GM06990 (cell line): ENCODE results near the gene SUSD2.
"Not testable (repeated sequence)": the region's sequence is repeated elsewhere in the genome, so short reads cannot be mapped to it uniquely, and the experiment has no call there.

ENCODE experiments used
- DNase-seq: peaks from one replicate; pipeline ENCODE4 v3.0.0-alpha.2; 2011; ENCODE audit not compliant: insufficient read length; ENCODE audit errors: extremely low read depth
- H3K27me3 ChIP-seq: replicated peaks from 2 replicates; pipeline ENCODE4 v1.6.0; 2011; ENCODE audit warnings: low read length; ENCODE audit not compliant: control insufficient read depth, insufficient read depth
- H3K36me3 ChIP-seq: 2 replicates; pipeline ENCODE4 v1.5.1; 2011; ENCODE audit warnings: low read length; ENCODE audit not compliant: control insufficient read depth, insufficient read depth
- H3K4me3 ChIP-seq: replicated peaks from 2 replicates; pipeline ENCODE4 v1.5.1; 2011; ENCODE audit warnings: low read depth, mild to moderate bottlenecking, control low read depth, low read length
- CTCF ChIP-seq: IDR thresholded peaks from 2 replicates; pipeline ENCODE4 v1.5.1; 2011; ENCODE audit warnings: low read length, control low read depth, mild to moderate bottlenecking, inconsistent platforms; ENCODE audit not compliant: insufficient read depth, poor library complexity, severe bottlenecking

Gene SUSD2

GRCh38 chr22:24201681-24202614 is 20.7 kb downstream of the SUSD2 start:
- DNase-seq = no peak
- no peak for TF ChIP-seq CTCF
- Histone ChIP-seq H3K36me3 (no peaks in the 10 kb centered on the region), H3K4me3 (no peak overlapping the region), H3K27me3 (no peaks in the 10 kb centered on the region; the same call in 1 of the 2 replicates)

GRCh38 chr22:24203856-24204255 is 22.6 kb downstream of the SUSD2 start:
- DNase-seq, H3K36me3 ChIP-seq, H3K27me3 ChIP-seq, H3K4me3 ChIP-seq: not testable (repeated sequence)

GRCh38 chr22:24205438-24206195 is 24.3 kb downstream of the SUSD2 start:
- no peak for TF ChIP-seq CTCF
- DNase-seq = no peak
- Histone ChIP-seq H3K4me3 (no peak overlapping the region), H3K27me3 (no peaks in the 10 kb centered on the region; the same call in 1 of the 2 replicates), H3K36me3 (no peaks in the 10 kb centered on the region)

- not testable (repeated sequence) for H3K27me3 ChIP-seq, H3K36me3 ChIP-seq, DNase-seq, H3K4me3 ChIP-seq
These were observed 25.4 kb downstream of the SUSD2 start for GRCh38 chr22:24206460-24207263.

GRCh38 chr22:24207264-24208011 is 26.2 kb downstream of the SUSD2 start:
- no peaks in the 10 kb centered on the region; the same call in 1 of the 2 replicates for H3K27me3 ChIP-seq
- no peak for DNase-seq
- H3K4me3 ChIP-seq = no peak overlapping the region
- H3K36me3 ChIP-seq = no peaks in the 10 kb centered on the region
- TF ChIP-seq CTCF = no peak
